HCT116 (cell line): ENCODE measurements around the gene LSM2. TPM values are rescaled to one million over a fixed set of nuclear protein-coding genes. Genes with fewer than 3 reads are reported as not detected.
"Not testable (repeated sequence)": the region's sequence is repeated elsewhere in the genome, so short reads cannot be mapped to it uniquely, and the experiment has no call there.

Source experiments
- ATAC-seq: fragments of 200-7000 bp; cut with Tn5 transposase; 2 replicates; pipeline ENCODE4 v1.9.1; 2020; ENCODE audit warnings: mild to moderate bottlenecking, moderate library complexity
- BruUV-seq: library from RNA; stranded (reverse); fragments of 400-500 nt; replicated peaks from 2 replicates; lab custom pipeline; 2021; lab: Mats Ljungman, UMichigan
- CTCF ChIA-PET: fragments of 300-600 bp; sonication (Branson Sonifier 250); formaldehyde crosslinking; loops from one replicate; lab custom pipeline; 2021; ENCODE audit warnings: antibody characterized with exemption; lab: Charles Lee
- POLR2A ChIA-PET: fragments of 300-600, 350-600 bp; sonication (Branson Sonifier 250); formaldehyde crosslinking; loops from one replicate; lab custom pipeline; 2021; ENCODE audit warnings: antibody characterized with exemption; lab: Charles Lee
- RAD21 ChIA-PET, 2 experiments: fragments of 300-600 bp; sonication (Branson Sonifier 250); formaldehyde crosslinking; loops; one replicate each; lab custom pipeline; 2023; ENCODE audit warnings: low total read pairs in 2 of 2; ENCODE audit not compliant: uncharacterized antibody in 2 of 2, unreplicated experiment in 2 of 2, low non-redundant PET in 1 of 2; lab: Charles Lee
- DNase-seq: peaks from one replicate; pipeline ENCODE4 v3.0.0-alpha.2; 2010; ENCODE audit warnings: low read depth, low spot score
- H2AFZ ChIP-seq: fragments of 200-600 bp; shearing (Covaris generic), sonication (generic); 2 replicates; pipeline ENCODE4 v1.6.1; 2017; ENCODE audit warnings: low read depth, mixed run types, mixed read lengths, antibody characterized with exemption, low read length; ENCODE audit not compliant: poor library complexity, severe bottlenecking
- H3K27ac ChIP-seq: 2 replicates; pipeline ENCODE4 v1.5.1; 2012; ENCODE audit warnings: low read depth, low read length
- H3K27me3 ChIP-seq: fragments of 200-600 bp; sonication (generic); 2 replicates; pipeline ENCODE4 v1.6.1; 2016; ENCODE audit warnings: mixed run types, low read length, mixed read lengths; ENCODE audit not compliant: insufficient read depth
- H3K36me3 ChIP-seq, 2 experiments: fragments of 200-500 bp in 1 of 2; fragments of 200-600 bp in 1 of 2; sonication (Bioruptor generic) in 1 of 2; sonication (generic) in 1 of 2; 2 replicates each; pipeline versions ENCODE4 v1.5.1 to v1.6.1; 2014 to 2016; ENCODE audit warnings: low read length in 2 of 2, inconsistent platforms in 1 of 2, mixed read lengths in 1 of 2, mixed run types in 1 of 2; ENCODE audit not compliant: insufficient read depth in 2 of 2, control insufficient read depth in 1 of 2
- H3K4me1 ChIP-seq, 2 experiments: fragments of 200-600 bp in 1 of 2; sonication (generic) in 1 of 2; 2 replicates each; pipeline versions ENCODE4 v1.5.1 to v1.6.1; 2012 to 2017; ENCODE audit warnings: low read length in 2 of 2, inconsistent platforms in 1 of 2, mild to moderate bottlenecking in 1 of 2, mixed read lengths in 1 of 2, mixed run types in 1 of 2, moderate library complexity in 1 of 2; ENCODE audit not compliant: insufficient read depth in 2 of 2, control insufficient read depth in 1 of 2
- H3K4me2 ChIP-seq: fragments of 200-600 bp; sonication (generic); 2 replicates; pipeline ENCODE4 v1.6.1; 2017; ENCODE audit warnings: mixed run types, low read length, mixed read lengths
- H3K4me3 ChIP-seq, 2 experiments: fragments of 200-600 bp in 1 of 2; sonication (generic) in 1 of 2; replicated peaks in 1 of 2; 2 replicates each; pipeline ENCODE4 v1.5.1; 2011 to 2016; ENCODE audit warnings: low read length in 2 of 2, control low read depth in 1 of 2, low read depth in 1 of 2, mild to moderate bottlenecking in 1 of 2, mixed read lengths in 1 of 2, mixed run types in 1 of 2
- H3K79me2 ChIP-seq: fragments of 200-600 bp; sonication (generic); 2 replicates; pipeline ENCODE4 v1.6.1; 2017; ENCODE audit warnings: mild to moderate bottlenecking, mixed run types, low read length, moderate library complexity, mixed read lengths; ENCODE audit not compliant: insufficient read depth
- H3K9ac ChIP-seq: fragments of 200-600 bp; sonication (generic); 2 replicates; pipeline ENCODE4 v1.6.1; 2016; ENCODE audit warnings: low read length, mixed read lengths
- H3K9me2 ChIP-seq: fragments of 200-600 bp; sonication (generic), shearing (Covaris generic); 2 replicates; pipeline ENCODE4 v1.6.1; 2017; ENCODE audit warnings: mixed run types, mild to moderate bottlenecking, moderate library complexity; ENCODE audit not compliant: insufficient read depth
- H3K9me3 ChIP-seq, 2 experiments: fragments of 200-500 bp in 1 of 2; fragments of 200-600 bp in 1 of 2; sonication (Bioruptor generic) in 1 of 2; sonication (generic) in 1 of 2; 2 replicates each; pipeline ENCODE4 v1.6.1; 2014 to 2017; ENCODE audit warnings: low read length in 2 of 2, mixed read lengths in 2 of 2, inconsistent platforms in 1 of 2, low read depth in 1 of 2, mild to moderate bottlenecking in 1 of 2, mixed run types in 1 of 2, moderate library complexity in 1 of 2; ENCODE audit not compliant: control insufficient read depth in 1 of 2, insufficient read depth in 1 of 2
- H4K20me1 ChIP-seq: fragments of 200-600 bp; sonication (generic), shearing (Covaris generic); 2 replicates; pipeline ENCODE4 v1.6.1; 2017; ENCODE audit warnings: mixed run types, mild to moderate bottlenecking, moderate library complexity; ENCODE audit not compliant: insufficient read depth
- CBX3 ChIP-seq: IDR thresholded peaks from 2 replicates; pipeline ENCODE4 v1.6.1; 2012; ENCODE audit warnings: low read depth
- CEBPB ChIP-seq: IDR thresholded peaks from 2 replicates; pipeline ENCODE4 v1.6.1; 2012; ENCODE audit warnings: low read depth
- EZH2 ChIP-seq: fragments of 200-600 bp; sonication (generic); IDR thresholded peaks from 2 replicates; pipeline ENCODE4 v1.6.1; 2017; ENCODE audit warnings: antibody characterized with exemption, mixed run types
- MAX ChIP-seq: IDR thresholded peaks from 2 replicates; pipeline ENCODE4 v1.6.1; 2012
- POLR2AphosphoS5 ChIP-seq: IDR thresholded peaks from 2 replicates; pipeline ENCODE4 v1.6.1; 2011; ENCODE audit warnings: mild to moderate bottlenecking, low read depth, low read length, moderate library complexity
- SIN3A ChIP-seq: IDR thresholded peaks from 2 replicates; pipeline ENCODE4 v1.6.1; 2012; ENCODE audit warnings: low read depth
- SRF ChIP-seq: IDR thresholded peaks from 2 replicates; pipeline ENCODE4 v1.6.1; 2012; ENCODE audit warnings: low read depth
- TCF7L2 ChIP-seq: IDR thresholded peaks from 2 replicates; pipeline ENCODE4 v1.7.0; 2011; ENCODE audit warnings: borderline replicate concordance, inconsistent platforms; ENCODE audit not compliant: insufficient read depth, insufficient read length; ENCODE audit errors: extremely low read depth
- ZBTB33 ChIP-seq: IDR thresholded peaks from 2 replicates; pipeline ENCODE4 v1.6.1; 2011; ENCODE audit warnings: mild to moderate bottlenecking, low read length, moderate library complexity; ENCODE audit not compliant: insufficient replicate concordance; ENCODE audit errors: extremely low read depth
- ZFX ChIP-seq: fragments of 450-650 bp; IDR thresholded peaks from 2 replicates; pipeline ENCODE4 v1.6.1; 2017
- intact Hi-C: fragments of 100-400 bp; cut with micrococcal nuclease; formaldehyde crosslinking; loops from 2 replicates; pipeline ENCODE4 v1.10.0; 2022
- total RNA-seq: library from RNA; stranded (reverse); gene quantifications from one replicate; pipeline ENCODE4 v1.2.1, GENCODE V29; 2021; ENCODE audit not compliant: unreplicated experiment

The LSM2 gene
- total RNA-seq, 1 experiment from 2014 or later = 89.7 TPM

GRCh38 chr6:31842053-31842452 lies 35.3 kb upstream of the LSM2 start (continued):
- TF ChIP-seq SIN3A (no peak), TCF7L2 (no peak), CBX3 (no peak), MAX (no peak), EZH2 (no peak), ZBTB33 (no peak), CEBPB (no peak), ZFX (no peak), POLR2AphosphoS5 (no peak), SRF (no peak)

- ATAC-seq, DNase-seq, RAD21 ChIA-PET, BruUV-seq, CTCF ChIA-PET, H3K27ac ChIP-seq, H3K27me3 ChIP-seq, H3K9me3 ChIP-seq, H3K4me2 ChIP-seq, H3K4me3 ChIP-seq, H2AFZ ChIP-seq, H3K9me2 ChIP-seq, H3K9ac ChIP-seq: not testable (repeated sequence)
- intact Hi-C loops = loop anchor here (10.0 kb wide), 1 partner anchor 295 kb away; the partner anchor contains the start of genes ATP6V1G2, DDX39B and NFKBIL1
- Histone ChIP-seq H4K20me1 (peaks cover 31% of the 10 kb centered on the region), H3K36me3 (peaks cover 24 to 50% of the 10 kb centered on the region in 2 experiments; a peak in 3 of 4 replicates), H3K4me1 (peaks cover 11 to 28% of the 10 kb centered on the region in 2 experiments; a peak in 3 of 4 replicates), H3K79me2 (peaks cover 49% of the 10 kb centered on the region)
- POLR2A ChIA-PET = interaction anchor here (1.1 to 2.9 kb wide), 6 partner anchors 12 to 104 kb away, joined by 3 to 11 read pairs (median 5); partner anchors contain the start of genes HSPA1B, LSM2 and NEU1
Observed at GRCh38 chr6:31839779-31840126, 33.0 kb upstream of the LSM2 start.
